NCI-H146 treated with DMSO at 0.1 percent for 48 hours (cell line): ENCODE results near the gene DMWD.

Source experiments
- DNase-seq: peaks from one replicate; lab custom pipeline; 2025; ENCODE audit not compliant: unreplicated experiment; lab: John Stamatoyannopoulos, UW

The DMWD gene

DNA sequence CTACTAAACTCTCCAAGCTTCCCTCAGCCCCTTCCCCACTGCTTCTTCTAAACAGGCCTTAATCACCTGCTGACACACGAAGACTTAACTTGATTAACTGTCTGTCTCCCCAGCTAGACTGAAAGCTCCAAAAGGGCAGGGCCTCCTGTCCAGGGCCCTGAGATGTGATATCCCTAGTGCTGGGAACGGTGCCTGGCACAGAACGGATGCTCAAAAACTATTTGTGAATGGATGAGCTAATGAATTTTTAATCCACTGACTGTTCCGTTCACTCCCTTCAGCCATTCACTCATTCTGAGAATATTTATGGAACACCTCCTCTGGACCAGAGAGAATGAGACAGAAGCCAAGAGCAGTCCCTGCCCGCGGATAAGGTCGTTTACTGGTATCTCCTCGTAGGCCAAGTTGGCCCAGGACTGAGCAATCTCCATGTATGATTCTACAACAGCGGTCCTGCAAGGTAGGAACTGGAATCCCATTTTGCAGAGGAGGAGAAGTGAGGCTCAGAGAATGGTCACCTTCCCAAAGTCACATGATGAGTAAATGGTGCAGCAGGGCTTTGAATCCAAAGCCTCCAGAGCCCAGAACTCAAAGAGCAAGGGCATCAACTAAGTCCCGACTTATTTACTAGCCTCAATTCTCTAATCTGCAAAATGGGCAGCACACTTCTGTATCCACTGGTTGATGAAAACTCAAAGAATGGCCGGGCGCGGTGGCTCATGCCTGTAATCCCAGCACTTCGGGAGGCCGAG lies 3.4 kb downstream of the DMWD start:
- no peak for DNase-seq

DNA sequence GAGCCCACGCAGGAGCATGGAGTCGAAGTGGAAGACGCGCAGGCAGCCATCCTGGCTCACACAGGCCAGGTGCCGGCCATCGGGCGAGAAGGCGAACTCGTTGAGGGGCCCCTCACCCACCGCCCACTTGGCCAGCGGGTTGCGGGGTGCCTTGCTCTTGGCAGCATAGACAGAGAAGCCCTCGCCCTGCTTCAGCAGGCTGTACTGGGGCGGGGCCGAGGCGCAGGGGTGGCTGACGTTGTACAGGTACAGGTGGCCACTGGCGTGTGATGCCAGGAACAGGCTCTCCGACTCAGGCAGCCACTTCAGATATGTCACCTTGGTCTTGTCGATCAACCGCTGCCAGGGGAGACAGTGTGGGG lies 6.1 kb downstream of the DMWD start:
- no peak for DNase-seq

DNA sequence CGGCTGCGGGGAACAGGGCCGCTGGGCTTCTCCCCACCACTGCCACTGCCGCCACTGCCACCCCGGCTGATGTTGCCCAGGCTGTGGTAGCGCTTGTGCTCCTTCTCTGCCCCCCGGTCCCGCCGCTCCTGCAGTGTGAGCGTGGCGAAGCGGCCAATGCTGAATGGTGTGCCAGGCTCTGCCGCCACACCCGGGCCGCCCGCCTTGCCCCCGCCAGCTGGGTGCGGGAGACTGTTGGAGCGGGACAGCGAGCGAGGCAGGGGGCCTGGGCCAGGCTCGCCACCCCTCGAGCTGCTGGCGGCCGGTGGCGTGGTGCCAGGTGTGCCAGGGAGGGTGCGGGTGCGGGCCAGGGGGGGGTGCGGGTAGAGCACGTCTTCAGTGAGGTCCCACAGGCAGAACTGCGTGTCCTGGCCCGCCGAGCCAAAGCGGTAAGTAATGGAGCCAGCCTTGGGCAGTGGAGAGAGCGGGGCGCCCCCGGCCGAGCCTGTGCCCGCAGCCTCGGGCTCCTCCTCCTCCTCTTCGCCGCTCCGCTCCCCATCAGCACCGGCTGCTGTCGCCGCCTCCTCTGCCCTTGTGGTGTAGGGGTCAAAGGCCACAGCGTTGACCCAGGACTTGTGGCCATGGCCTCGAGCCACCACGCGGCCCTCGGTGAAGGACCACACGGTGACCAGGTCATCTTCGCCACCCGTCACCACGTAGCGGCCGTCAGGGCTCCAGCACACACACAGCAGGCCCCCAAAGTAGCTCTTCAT lies 6.7 kb downstream of the DMWD start:
- DNase-seq = no peak

DNA sequence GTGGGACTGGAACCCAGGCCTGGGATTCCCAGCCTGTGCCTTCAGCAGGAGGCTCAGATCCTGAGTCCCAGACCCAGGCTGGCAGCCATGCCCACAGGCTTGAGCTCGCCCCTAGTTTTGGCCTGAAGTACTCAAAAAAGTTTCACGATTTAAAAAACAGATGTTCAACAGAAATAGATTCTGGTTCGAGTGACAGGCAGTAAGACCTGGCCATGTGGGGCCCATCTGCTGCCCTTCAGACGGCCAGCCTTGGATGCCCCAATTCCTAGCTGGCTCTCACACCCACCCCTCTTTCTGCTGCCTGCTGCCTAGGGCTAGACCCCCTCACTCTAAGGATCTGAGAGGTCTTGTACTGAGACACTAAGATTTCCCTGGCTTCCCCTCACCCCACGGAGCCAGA lies 7.5 kb downstream of the DMWD start:
- no peak for DNase-seq

DNA sequence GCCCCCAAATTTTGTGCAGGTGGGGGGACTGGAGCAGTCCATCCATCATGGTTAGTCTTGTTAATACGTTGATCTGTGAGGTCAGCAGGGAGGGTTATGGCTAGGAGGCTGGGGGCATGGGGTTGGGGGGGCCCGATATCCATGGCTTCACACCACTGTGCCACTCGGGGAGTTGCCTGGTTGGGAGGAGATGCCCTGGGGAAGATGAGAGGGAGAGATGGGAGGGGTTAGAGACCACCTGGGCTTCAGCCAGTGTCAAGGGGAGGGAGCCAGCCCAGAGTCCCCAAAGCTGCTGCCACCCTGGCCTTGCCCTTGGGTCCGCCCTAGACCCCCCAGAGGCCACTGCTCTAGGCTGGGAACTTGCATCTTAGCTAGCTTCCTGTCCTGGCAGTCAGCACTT lies 8.5 kb downstream of the DMWD start:
- DNase-seq = no peak

DNA sequence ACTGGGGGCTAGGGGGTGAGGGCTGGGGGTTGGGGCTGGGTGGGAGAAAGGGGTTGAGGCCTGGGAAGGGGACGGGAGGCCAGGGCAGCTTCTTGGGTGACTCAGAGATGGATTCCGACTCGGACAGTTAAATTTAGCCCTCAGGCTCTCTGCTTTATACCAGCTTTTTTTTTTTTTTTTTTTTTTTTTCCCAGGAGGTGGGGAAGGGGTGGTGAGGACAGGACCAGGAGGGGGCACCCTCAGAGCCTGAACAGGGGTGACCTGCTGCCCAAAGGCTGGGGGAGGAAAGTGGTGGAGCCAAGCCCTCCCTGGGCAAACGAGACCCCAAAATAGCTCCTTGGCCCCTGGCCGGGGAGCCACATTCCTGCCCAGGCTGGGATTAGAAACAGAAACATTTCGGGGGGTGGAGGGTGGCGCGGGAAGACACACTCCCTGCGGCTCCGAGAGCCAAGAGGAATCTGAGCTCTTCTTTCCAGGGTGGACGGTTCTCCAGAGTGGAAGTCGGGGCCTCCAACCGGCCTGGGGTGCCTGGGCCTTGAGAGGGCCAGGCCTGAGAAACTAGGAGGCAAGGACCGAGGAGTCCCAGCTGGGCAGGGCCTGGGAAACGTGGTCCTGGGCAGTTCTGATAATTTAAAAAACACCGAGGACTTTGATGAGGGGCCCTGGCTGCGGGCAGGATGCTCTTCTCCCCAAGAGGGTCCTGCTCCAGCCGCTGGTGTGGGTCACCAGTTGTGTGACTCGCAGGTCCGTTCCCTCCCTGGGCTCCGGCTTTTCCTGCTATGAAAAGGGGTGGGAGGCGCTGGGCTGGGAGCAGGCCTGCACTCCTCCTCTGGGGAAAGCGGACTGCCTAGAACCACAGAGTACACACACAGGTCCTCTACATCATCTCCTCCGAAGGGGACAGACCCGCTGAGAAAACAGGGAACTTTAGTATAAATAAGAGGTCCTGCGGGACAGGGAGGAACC lies 9.5 kb downstream of the DMWD start:
- DNase-seq = no peak

DNA sequence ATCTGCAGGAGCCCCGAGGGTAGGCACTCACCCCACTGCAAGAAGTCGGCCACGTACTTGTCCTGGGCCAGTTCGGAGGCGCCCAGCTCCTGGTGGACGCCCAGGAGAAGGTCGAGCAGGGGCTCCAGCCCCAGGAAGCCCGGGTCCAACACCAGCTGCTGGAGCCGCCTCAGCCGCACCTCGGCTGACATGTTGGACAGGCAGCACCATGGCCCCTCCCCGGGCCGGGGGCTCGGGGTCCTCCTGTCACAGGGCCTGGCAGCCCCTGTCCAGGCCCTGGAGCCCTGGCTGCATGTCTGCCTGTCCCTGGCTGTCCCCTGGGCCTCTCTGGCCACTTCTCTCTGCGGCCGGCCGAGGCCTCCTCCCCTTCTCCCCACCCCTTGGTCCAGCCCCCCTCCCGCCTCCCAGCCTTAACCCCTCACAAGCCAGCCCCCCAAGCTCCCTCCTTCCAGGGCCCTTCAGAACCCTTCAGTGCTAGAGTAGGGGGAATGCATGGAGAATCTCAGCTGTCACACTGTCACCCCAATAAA lies 10.4 kb downstream of the DMWD start, which contains the start of gene DMPK:
TSS of gene DMPK (minus strand) at position 329 of the 530 bp plus-strand sequence. CDS start at position 191, 138 bp downstream.
- no peak for DNase-seq

DNA sequence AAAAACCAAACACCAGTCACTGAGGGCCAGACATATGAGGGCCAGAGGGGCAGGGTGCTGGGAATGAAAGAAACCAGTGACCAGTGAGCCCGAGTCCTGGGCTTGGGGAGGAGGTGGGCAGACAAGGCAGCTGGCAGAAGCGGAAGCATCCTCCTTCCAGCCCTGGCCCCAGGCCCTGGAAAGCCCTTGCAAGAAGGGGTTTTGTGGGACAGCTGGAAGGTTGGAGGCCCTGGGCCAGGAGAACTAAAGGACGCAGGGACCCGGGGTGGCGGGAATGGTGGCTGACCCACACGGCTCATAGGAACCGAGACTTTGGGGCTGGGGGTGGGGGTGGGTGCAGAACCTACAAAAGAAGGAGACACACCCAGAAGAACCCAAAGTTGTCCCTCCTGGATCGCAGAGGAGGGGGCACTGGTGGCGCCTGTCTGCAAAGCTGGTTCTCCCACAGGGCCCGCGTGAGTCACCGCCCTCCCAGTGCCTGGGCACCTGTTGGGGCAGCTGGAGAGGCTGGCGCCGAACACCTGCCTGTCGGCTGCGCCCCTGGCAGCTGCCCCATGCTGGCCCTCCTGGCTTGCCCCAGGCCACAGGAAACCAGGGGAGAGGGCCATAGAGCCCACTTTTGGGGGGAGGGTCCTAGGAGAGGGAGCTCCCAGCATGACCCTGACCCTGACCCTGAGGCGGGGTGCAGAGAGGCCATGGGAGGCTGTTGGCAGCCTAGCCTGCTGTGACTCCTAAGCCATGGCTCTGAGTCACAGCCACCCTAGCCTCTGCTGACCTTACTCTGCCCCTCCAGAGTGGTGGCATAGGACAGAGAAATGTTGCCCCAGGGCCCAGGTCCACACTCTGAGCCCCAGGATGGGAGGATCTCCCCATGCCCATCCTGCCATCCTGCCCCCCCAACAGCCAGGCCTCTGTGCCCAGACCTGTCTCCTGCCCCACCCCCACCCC lies 11.2 kb downstream of the DMWD start:
- peak; percentile 43 for DNase-seq

DNA sequence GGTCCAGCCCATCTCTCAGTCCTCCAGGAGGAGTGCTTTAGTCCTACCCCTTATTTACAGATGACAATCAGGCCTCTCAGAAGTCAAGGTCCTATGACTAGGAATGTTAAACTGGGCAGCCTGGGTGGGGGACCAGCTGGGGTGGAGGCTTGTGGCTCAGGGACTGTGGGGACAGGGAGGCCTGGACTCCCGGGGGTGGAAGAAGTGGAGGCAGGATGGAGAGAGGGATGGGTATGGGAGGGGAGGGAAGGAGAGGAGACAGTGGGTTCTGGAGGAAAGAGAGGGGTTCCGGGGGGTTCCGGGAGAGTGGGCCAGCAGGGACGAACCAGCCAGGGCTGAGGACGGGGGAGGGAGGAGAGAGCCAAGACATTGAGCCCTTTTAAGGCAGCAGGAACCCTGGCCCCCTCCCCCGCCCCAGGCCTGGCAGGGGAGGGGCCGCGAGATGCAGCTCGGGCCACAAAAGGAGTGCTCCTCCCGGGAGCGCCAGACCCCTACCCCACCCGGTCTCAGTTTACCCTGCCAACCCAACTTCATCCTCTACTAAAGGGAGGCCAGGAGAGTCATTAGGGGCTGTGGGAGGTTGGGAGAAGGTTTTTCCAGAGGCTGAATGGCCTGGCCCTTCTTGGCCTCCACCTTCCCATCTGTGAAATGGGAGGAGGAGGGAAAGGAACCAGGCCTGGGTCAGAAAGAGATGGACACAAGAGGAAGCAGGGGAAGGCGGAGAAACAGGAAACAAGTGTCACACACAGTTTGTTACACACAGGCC lies 12.0 kb downstream of the DMWD start:
- no peak for DNase-seq

DNA sequence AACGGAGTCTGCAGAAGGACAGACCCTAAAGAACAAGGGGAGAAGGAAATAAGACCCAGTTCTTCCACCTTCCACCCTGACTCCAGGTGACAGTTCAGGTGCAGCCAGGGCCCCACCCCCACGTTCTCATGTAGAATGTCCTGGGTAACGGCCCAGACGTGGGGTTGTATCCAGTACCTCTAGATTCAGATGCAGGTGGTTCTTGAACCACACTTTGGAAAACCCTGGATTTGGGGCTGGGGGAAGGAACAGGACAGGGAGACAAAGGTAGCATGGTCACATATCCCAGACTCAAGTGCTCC lies 12.5 kb downstream of the DMWD start:
- DNase-seq = no peak

DNA sequence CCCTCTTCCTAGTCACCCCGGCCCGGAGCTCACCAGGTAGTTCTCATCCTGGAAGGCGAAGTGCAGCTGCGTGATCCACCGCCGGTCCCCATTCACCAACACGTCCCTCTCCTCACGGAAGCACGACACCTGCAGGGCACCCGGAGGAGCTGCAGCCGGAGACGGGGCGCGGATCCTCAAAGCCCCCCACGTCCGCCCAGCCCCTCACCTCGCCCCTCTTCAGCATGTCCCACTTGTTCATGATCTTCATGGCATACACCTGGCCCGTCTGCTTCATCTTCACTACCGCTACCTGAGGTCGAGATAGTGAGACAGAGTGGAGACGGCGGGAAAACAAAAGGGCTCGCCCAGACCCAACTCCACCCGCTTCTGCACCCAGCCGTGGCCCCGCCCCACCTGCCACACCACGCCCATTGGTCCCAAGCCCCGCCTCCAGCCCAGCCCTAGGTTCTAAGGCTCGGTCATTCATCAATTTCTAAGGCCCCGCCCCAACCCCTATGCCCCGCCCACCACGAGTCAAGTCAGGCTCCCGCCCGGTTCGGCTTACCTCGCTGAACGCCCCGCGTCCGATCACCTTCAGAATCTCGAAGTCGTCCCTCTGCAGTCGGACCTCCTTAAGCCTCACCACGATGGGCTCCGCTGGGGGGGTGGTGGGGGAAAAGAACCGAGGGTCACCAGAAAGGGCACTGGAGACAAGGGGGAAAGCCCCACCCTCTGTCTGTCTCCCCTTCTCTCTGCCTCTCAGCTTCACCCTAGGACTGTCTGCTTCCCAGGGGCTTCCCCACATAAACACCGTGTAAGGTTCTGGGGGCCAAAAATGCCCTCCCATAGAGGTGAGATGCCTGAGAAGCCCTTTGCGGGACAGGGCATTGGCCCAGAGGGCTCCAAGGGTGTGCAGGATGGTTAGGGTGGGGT lies 13.2 kb downstream of the DMWD start:
- DNase-seq = peak; percentile 76

DNA sequence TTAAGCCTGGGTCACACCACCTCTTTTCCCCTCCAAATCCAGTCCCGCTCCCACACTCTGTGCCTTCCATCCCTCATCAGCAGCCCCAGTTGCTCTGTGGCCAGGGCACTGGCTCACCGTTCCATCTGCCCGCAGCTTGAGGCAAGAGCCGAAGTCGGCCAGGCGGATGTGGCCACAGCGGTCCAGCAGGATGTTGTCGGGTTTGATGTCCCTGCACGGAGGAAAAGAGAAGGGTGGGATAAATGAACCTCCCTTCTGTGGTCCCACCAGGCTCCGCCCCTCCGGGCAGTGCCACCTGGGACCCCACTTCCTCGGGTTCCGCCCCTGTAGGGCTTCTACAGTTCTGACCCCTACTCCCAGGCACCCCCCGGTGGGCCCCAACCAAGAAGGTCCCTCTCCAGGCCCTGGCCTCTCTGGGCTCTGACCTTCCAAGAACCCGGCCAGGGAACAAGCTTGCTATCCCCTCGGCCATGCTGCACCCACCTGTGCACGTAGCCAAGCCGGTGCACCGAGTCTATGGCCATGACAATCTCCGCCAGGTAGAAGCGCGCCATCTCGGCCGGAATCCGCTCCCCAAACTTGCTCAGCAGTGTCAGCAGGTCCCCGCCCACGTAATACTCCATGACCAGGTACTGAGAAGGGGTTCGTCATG lies 14.5 kb downstream of the DMWD start:
- no peak for DNase-seq

DNA sequence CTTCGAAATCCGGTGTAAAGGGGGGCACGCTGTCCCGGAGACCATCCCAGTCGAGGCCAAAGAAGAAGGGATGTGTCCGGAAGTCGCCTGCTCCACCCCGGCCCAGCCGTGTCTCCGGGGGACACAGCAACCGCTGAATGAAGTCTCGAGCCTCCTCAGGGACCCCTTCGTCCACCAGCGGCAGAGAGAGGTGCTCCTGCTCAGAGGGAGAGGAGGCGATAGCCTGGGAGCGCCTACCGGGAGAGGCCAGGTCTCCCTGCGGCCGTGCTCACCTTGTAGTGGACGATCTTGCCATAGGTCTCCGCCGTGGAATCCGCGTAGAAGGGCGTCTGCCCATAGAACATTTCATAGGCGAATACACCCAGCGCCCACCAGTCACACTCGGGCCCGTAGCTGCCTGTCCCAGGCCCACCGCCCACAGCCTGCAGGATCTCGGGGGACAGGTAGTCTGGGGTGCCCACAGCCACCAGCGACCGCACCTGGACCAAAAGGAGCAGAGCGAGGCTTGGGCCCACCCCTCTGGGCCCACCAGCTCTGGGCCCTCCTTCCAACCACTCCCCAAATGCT lies 15.2 kb downstream of the DMWD start:
- no peak for DNase-seq

DNA sequence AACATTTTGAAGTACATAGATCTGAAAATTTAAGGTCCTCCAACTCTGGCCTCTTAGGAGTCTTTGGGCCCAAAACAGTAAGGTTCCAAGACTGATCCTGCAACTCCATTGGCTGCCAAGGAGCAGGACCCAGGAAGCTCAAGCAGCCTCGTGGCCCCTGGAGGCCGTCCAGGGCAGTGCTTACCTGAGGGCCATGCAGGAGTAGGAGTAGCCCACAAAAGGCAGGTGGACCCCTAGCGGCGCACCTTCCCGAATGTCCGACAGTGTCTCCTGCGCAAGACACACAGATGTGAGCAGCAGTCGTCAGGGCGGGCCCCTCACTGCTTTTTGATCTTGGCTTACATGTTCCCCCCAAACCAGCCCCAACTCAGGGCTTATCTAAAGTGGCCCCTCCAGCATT lies 17.9 kb downstream of the DMWD start:
- DNase-seq = no peak

DNA sequence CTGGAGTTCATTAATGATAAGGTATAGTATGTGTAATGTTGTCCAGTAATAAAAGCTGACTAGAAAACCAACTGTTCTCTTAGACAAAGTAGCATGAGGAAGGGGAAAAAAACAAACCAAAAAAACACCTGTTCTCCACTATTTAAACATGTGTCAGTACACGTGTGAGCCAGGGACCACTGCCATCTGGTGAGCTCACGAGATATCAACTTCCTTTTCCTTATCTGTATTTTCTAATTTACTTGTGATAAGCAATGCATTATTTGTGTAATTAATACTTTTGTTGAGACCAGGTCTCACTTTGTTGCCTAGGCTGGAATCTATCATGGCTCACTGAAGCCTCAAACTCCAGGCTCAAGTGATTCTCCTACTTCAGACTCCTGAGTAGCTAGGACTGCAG lies 19.3 kb downstream of the DMWD start:
- DNase-seq = no peak

DNA sequence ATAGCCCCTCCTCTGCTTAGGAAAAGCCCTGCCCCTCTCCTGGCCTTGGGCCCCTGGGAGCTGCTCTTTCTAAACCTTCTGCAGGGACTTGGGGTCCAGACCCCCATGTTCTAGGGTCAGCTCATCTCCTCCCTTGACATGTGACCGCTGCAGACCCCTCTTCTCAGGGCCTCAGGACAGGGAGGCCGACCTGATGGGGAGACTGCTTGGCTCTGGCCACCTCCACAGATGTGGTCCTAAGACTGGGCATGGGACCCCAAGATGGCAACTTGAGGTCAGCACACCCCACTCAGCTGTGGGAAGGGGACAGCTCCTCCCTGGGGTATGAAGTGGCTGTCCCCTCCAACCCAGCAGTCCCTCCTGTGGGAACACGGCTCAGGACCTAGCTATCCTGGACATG lies 19.7 kb downstream of the DMWD start:
- no peak for DNase-seq

DNA sequence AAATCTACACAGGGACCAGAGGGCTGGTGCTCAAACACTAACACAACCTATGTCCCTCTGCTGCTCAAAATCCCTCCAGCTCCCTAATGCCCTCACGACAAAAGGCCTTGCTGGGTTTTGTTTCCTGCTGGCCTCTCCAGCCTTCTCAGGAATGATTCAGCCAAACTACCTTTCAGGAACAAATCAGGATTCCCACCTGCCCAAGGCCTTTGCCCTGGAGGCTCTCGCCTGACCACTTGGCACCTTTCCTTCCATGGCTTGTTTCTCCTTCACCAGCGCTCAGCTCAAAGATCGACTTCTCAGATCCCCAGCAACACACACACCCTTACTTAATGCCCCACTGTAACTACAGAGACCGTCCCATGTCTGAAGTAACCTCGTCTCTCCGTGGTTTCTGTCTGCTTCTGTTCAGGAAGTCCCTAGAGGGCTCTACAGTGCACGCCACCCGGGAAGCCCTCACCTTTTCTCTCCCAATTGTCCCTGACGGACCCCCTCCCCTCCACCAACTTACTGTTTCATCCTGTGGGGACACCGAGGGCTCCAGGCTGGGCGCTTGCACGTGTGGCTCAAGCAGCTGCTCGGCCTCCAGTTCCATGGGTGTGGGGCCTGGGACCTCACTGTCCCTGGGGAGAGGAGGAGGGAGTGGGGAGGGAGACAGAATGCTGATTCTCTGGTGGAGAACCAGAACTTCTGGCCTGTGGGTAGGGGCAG lies 20.4 kb downstream of the DMWD start:
- DNase-seq = no peak
